Ishikawa (cell line): ENCODE results near the gene IL19.

Experiments
- CEBPB ChIP-seq: IDR thresholded peaks from 2 replicates; pipeline ENCODE4 v1.6.1; 2012
- CREB1 ChIP-seq: IDR thresholded peaks from 2 replicates; pipeline ENCODE4 v1.6.1; 2012; ENCODE audit warnings: low read depth
- EGR1 ChIP-seq: IDR thresholded peaks from 2 replicates; pipeline ENCODE4 v1.6.1; 2012
- EP300 ChIP-seq: IDR thresholded peaks from 2 replicates; pipeline ENCODE4 v1.6.1; 2012; ENCODE audit warnings: borderline replicate concordance
- MAX ChIP-seq: IDR thresholded peaks from 2 replicates; pipeline ENCODE4 v1.6.1; 2012
- NFIC ChIP-seq: IDR thresholded peaks from 2 replicates; pipeline ENCODE4 v1.6.1; 2012
- REST ChIP-seq: IDR thresholded peaks from 2 replicates; pipeline ENCODE4 v1.6.1; 2012; ENCODE audit warnings: low read depth, mild to moderate bottlenecking
- TAF1 ChIP-seq: IDR thresholded peaks from 2 replicates; pipeline ENCODE4 v1.6.1; 2012; ENCODE audit warnings: low read depth, mild to moderate bottlenecking
- TCF12 ChIP-seq: IDR thresholded peaks from 2 replicates; pipeline ENCODE4 v1.6.1; 2012; ENCODE audit warnings: low read depth
- USF1 ChIP-seq: IDR thresholded peaks from 2 replicates; pipeline ENCODE4 v1.6.1; 2012
- YY1 ChIP-seq: IDR thresholded peaks from 2 replicates; pipeline ENCODE4 v1.6.1; 2012; ENCODE audit warnings: low read depth

DNA sequence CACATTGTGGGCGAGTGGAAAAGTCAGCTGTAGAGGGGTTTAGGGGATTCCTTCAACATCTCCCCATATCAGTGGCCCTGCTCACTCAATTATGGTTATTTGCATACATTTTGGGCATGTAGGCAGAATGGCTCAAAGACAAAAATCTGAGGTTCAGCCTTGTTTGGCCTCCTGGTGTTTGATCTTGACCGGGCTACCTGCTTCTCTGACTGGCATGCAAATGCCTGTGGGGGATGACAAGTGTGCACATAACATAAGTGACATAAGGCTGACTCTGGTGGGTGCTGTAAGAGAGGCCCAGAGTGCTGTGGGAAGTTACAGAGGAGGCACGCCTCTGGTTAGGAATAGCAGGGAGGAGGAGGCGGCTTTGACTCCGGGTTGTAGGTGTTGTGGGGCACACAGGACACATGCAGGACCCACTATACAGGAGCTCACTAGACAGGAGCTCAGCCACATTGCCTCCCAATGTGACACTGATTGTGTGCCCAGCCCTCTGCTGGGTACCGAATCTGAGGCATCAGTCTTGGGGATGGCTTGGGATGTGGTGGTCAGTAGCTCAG is 29.4 kb upstream of the IL19 start:
- TF ChIP-seq TAF1, result no peak
- no peak for TF ChIP-seq EP300
- no peak for TF ChIP-seq USF1
- no peak for TF ChIP-seq EGR1
- TF ChIP-seq MAX, result no peak
- no peak for TF ChIP-seq CREB1
- TF ChIP-seq YY1, result no peak
- no peak for TF ChIP-seq REST
- TF ChIP-seq CEBPB, result no peak
- no peak for TF ChIP-seq NFIC
- no peak for TF ChIP-seq TCF12
